SIG-M5 treated with dmso at 0.1 percent for 504 hours (cell line): ENCODE measurements around the gene TADA2A.

Experiments used
- DNase-seq: peaks from one replicate; lab custom pipeline; 2025; ENCODE audit not compliant: unreplicated experiment; lab: John Stamatoyannopoulos, UW

TADA2A gene

GRCh38 chr17:37406635-37407461 is at the start of gene TADA2A, which contains the start of gene ACACA:
Gene TADA2A (plus strand): TSS chr17:37406886. CDS start chr17:37411366, 4,480 bp downstream.
Gene ACACA (minus strand): TSS chr17:37406836. CDS start chr17:37406299, 537 bp downstream.
- peak; percentile 69 for DNase-seq

- DNase-seq: peak; percentile 44
Measured at GRCh38 chr17:37358098-37358829, 48.4 kb upstream of the TADA2A start.

GRCh38 chr17:37358830-37359681 is 47.6 kb upstream of the TADA2A start:
- peak; percentile 85 for DNase-seq

DNA sequence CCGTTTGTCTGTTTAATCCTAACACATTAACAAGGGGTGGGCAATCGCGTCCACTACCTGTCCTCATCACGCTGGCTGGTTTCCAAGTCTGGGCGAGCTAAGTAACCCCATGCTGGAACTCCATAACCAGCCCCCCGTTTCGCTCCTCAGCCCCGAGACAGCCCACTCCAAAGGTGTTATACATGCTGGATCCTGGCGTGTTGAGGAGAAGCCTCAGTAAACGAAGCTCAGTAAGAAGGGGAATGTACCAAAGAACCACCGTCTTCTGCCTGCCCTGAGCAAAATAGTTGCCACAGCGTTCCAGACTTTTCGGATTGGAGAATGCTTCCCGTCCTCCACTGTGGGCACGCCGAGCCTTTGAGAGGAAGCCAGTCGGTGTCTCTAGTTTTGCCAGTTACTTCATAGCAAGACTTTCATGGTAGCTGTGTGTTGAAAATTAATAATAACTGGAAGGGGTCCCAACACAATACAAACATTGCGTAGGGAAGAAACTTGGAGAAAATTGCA is 47.0 kb upstream of the TADA2A start:
- no peak for DNase-seq

DNA sequence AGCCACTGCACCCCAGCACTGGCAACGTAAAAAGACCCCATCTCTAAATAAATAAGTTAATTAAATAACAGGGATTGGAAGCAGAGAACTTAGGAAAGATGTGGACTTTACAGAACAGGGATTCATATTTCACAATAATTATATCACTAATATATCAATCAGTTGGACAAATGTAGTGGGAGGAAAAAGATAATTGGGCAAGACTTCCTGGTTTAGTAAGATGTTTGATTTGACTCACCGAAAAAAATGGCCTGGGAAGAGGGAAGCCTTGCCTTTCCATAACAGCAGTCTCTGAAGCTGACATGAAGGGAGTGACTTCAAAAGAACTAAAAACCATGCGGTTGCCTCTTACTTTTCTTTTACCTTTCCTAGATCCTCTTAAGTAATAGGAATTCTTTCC is 46.1 kb upstream of the TADA2A start:
- DNase-seq: no peak

DNA sequence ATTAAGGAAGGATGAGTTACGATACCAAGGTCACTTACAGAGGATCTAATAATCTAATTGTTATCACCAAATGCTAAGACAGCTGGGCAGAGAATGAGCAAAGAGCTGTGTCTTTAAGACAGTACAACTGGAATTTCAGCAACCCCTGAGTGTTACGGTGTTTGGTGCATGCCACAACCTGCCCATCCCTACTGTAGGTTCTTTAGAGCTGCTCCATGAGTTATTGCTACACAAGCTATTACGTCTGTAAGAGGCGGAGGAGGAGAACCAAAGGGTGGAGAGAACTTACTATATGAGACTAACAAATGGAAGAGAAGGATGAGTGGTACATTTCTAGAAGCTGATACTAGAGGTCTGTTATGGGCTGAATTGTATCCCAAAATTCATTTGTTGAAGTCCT is 45.1 kb upstream of the TADA2A start:
- no peak for DNase-seq

- DNase-seq: no peak
Measured at GRCh38 chr17:37365589-37365988, 41.1 kb upstream of the TADA2A start.

- DNase-seq: peak; percentile 65
Measured at GRCh38 chr17:37368577-37368976, 38.1 kb upstream of the TADA2A start.

GRCh38 chr17:37373530-37374159 is 33.0 kb upstream of the TADA2A start:
- DNase-seq: peak; percentile 87

DNA sequence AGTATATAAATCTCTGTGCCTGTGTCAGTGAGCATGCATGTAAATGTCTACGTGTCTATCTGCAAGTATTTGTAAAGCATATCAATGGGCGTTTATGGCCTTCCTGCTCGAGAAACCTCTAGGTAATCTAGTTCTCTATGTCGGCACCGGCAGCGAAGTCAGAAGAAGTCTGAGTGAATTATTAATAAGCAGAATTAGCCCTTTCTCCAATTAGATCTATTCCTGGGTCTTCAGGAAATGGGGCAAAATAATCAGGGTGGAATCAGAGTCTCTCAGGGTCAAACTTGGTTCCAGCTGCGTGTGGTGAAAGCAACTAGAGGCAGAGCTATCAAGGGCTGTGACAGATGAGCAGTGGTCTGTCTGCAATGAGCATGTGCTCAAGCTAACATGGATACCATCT is 31.0 kb upstream of the TADA2A start, which contains the start of gene C17orf78:
Gene C17orf78, plus strand, starts transcription at position 280 of the 400 bp plus-strand sequence. Its CDS starts 108 bp downstream, at position 388.
- DNase-seq: no peak

DNA sequence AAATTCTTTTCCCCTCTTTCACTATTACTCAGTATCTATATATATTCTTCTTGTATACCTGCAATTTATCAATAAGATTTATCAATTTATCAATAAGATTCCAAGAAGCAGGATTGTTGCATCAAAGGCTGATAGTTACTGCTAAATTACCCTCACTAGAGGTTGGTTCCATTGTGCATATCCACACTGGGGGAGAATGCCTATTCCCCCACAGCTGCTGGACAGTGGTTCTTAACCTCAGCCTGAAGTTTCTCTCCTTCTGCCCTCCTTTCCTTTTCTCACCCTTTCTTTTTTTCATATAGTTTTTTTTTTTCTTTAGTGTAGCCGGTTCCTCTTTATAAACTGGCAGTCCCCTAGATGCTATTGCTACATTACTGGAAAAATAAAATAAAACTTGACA is 24.6 kb upstream of the TADA2A start:
- no peak for DNase-seq

- no peak for DNase-seq
Measured at GRCh38 chr17:37384560-37385149, 22.0 kb upstream of the TADA2A start.

DNA sequence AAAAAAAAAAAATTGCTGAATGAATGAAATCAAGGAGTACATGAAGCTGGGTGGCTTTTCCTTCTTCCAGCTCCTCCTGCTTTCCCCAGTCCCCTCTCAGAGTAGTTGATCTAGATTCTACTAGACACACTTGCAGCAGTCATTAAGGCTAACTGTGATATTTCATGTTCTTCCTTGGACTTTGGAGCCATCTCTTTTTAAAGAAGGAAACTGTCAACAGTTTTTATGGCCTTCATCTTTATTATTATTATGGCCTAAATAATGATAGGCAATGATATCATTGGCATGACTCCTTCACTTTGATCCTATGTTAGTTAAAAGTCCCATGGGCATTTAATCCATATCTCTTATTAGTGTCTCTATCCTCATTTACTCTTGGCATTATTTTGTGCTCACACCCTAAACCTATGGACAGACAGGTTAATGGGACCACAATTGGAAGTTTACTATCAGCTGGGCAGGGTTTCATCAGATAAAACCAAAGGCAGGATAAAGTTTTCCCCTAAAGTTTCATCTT is 21.2 kb upstream of the TADA2A start:
- no peak for DNase-seq

GRCh38 chr17:37386462-37386861 is 20.2 kb upstream of the TADA2A start:
- no peak for DNase-seq

- no peak for DNase-seq
Measured at GRCh38 chr17:37388266-37388665, 18.4 kb upstream of the TADA2A start.

DNA sequence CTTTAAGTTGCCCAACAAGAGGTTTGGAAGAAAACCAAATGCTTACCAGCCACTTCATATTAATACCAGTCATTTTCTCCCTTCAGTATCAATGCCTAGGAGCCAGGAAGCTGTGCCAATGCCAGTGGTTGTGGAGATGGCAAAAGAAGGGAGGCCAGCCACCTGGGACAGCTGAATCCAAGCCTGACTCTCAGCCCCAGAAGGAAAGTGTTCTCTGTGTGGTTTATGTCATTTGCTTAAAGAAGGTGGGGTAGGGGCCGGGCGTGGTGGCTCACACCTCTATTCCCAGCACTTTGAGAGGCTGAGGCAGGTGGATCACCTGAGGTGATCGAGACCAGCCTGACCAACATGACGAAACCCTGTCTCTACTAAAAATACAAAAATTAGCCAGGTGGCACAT is 17.5 kb upstream of the TADA2A start:
- DNase-seq: no peak

GRCh38 chr17:37391146-37391545 is 15.5 kb upstream of the TADA2A start:
- no peak for DNase-seq

DNA sequence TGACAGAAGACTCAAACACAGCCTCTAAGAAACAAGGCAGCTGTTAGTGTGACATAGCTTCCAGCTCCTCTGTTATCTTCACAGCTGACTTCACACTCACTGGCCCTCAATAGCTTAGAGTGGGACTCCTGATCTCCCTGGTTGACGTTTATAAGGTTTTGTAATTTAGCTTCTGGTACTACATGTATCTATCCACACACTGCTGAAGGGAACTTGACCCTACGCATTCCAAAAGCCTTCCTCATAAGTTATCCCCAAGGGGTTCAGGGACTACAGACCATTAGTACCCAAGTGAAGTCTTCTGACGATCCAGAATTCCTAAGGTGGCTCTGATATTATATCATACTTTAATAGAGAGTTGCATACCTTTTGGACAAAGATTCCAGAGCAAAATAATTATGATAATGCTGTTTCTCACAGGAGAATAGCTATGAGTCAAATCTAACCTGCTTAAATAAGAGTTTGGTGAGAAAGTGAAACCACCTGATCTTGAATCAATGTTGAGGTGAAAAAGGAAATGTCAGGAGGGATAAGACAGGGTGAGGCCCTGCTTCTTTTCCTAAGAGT is 14.6 kb upstream of the TADA2A start:
- DNase-seq: no peak

- no peak for DNase-seq
Measured at GRCh38 chr17:37393352-37393751, 13.3 kb upstream of the TADA2A start.
